HTR-8/SVneo (cell line): ENCODE data around the gene GLOD4.
A peak's percentile ranks its signal among the peaks of the same experiment; 100 is the strongest.
"Not testable (repeated sequence)": the region's sequence is repeated elsewhere in the genome, so short reads cannot be mapped to it uniquely, and the experiment has no call there.

Experiments used
- DNase-seq: peaks from one replicate; pipeline ENCODE4 v3.0.0; 2011; ENCODE audit warnings: low spot score, mixed read lengths; ENCODE audit not compliant: insufficient read length
- FAIRE-seq: peaks from 2 replicates; lab custom pipeline; 2011; peaks lifted over from hg19 to GRCh38; lab: Jason Lieb, UNC

The GLOD4 gene, protein sequence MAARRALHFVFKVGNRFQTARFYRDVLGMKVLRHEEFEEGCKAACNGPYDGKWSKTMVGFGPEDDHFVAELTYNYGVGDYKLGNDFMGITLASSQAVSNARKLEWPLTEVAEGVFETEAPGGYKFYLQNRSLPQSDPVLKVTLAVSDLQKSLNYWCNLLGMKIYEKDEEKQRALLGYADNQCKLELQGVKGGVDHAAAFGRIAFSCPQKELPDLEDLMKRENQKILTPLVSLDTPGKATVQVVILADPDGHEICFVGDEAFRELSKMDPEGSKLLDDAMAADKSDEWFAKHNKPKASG

GRCh38 chr17:781805-782731 lies at the start of gene GLOD4, which contains the start of gene MRM3:
Gene GLOD4, minus strand, starts transcription at chr17:782280. Its CDS starts 25 bp downstream, at chr17:782255.
Gene MRM3, plus strand, starts transcription at chr17:782353. Its CDS starts 26 bp downstream, at chr17:782379.
- peak; percentile 97 for FAIRE-seq
- peak; percentile 97 for DNase-seq

DNA sequence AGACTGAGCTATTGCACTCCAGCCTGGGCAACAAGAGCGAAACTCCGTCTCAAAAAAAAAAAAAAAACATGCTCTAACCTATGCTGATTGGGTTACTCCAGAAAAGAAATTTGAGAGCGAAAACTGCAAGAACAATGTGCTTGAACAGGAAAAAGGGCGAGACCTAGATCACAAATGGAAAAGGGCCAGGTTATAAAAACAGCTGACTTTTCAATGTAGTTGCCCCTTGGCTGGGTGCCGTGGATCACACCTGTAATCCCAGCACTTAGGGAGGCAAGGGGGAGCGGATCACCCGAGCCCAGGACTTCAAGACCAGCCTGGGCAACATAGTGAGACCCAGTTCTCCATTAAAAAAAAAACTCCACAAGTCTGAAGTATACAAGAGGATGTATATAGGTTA lies 48.9 kb upstream of the GLOD4 start:
- DNase-seq (no peak), FAIRE-seq (no peak)

DNA sequence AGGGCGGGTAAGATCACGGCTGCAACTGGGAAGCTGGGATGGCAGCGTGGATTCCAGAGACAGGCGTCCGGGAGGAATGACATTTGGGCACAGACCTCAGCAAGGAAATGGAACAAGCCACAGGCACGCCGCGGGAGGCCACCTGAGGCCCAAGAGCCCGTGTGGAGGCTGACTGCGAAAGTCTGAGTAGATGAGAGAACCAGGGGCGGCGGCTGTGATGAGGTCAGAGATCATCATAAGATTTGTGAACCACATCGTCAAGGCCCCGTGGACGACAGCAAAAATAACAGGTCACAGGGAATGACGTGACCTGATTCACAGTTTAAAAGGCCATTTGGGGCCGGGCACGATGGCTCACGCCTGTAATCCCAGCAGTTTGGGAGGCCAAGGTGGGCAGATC lies 48.3 kb upstream of the GLOD4 start:
- DNase-seq: no peak
- no peak for FAIRE-seq

DNA sequence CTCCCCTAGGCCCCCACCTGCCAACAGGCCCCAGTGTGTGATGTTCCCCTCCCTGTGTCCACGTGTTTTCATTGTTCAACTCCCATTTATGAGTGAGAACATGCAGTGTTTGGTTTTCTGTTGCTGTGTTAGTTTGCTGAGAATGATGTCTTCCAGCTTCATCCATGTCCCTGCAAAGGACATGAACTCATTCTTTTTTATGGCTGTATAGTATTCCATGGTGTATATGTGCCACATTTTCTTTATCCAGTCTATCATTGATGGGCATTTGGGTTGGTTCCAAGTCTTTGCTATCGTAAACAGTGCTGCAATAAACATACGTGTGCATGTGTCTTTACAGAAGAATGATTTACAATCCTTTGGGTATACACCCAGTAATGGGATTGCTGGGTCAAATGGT lies 47.5 kb upstream of the GLOD4 start:
- not testable (repeated sequence) for FAIRE-seq, DNase-seq

GRCh38 chr17:828761-829160 lies 46.7 kb upstream of the GLOD4 start:
- FAIRE-seq: no peak

GRCh38 chr17:826778-827177 lies 44.7 kb upstream of the GLOD4 start:
- no peak for FAIRE-seq
- no peak for DNase-seq

More at GRCh38 chr17:828761-829160, 46.7 kb upstream of the GLOD4 start:
- no peak for DNase-seq

DNA sequence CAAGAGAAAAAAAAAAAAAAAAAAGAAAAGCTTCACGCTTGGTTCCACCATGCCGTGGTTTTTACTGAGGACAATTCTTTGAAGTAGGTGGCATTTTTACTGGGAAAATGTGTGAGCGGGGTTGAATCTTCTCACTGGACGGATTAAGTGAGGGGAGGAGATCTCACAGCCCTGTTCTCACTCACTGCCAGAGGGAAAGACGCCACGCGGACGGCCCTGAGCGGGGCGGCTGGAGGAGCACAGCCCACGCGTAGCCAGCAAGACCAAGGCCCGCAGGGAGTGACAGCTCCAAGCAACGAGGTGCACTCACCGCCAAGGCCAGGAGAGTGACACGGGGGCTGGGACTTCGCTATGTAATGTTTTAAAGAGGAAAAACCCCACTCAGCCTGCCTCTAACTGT lies 43.1 kb upstream of the GLOD4 start:
- no peak for DNase-seq
- FAIRE-seq: no peak

- no peak for FAIRE-seq
- no peak for DNase-seq
These were observed 42.3 kb upstream of the GLOD4 start for GRCh38 chr17:824378-824777.

DNA sequence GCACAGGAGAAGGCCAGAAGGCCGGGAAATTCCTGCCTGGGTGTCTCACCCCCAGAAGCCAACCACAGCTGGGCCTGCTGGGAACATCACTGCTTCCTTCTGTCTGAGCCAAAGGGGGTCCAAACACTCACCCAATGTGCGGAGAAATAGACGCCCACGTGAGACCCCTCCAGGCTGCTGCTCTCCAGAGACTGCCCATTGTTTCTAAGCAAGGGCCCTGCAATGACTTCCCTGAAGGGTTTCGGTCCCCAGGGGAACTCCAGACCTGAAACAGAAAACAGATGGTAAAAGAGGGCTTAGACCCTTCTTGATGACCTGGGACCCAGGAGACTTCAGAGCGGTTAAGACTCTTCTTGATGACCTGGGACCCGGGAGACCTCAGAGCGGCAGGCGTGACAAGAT lies 41.4 kb upstream of the GLOD4 start:
- no peak for FAIRE-seq
- DNase-seq: no peak

DNA sequence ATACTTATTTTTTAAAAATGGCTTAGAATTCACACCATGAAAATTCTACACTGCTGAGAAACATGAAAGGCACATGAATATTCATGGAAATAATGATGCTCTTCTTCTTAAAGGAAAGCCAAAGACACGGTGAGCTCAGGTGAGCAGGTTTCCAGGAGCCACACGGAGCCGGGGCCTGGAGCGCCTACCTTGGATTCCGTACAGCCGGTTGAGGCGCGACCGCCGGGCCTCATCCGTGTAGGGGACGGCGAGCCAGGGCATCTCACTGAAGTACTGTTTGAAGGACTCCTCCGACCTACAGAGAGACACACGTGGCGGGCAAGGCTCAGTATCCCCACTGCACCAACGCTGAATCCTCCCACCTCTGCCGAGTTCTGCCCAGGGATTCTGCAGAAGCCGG lies 37.2 kb upstream of the GLOD4 start:
- no peak for DNase-seq
- no peak for FAIRE-seq

GRCh38 chr17:814371-814770 lies 32.3 kb upstream of the GLOD4 start:
- DNase-seq (no peak), FAIRE-seq (no peak)

- FAIRE-seq: peak; percentile 99
These were observed 30.6 kb upstream of the GLOD4 start for GRCh38 chr17:812638-813204.

GRCh38 chr17:811051-811784 lies 29.1 kb upstream of the GLOD4 start:
- no peak for FAIRE-seq
- no peak for DNase-seq

More at GRCh38 chr17:812638-813204, 30.6 kb upstream of the GLOD4 start:
- no peak for DNase-seq

- DNase-seq: no peak
- FAIRE-seq: no peak
These were observed 25.6 kb upstream of the GLOD4 start for GRCh38 chr17:807523-808294.

GRCh38 chr17:806781-807522 lies 24.9 kb upstream of the GLOD4 start:
- FAIRE-seq (no peak), DNase-seq (no peak)

GRCh38 chr17:806346-806745 lies 24.3 kb upstream of the GLOD4 start:
- no peak for FAIRE-seq
- DNase-seq: no peak

- FAIRE-seq, DNase-seq: not testable (repeated sequence)
These were observed 23.8 kb upstream of the GLOD4 start for GRCh38 chr17:805886-806285.

GRCh38 chr17:804541-805435 lies 22.7 kb upstream of the GLOD4 start:
- no peak for FAIRE-seq
- DNase-seq: no peak
